ENCODE measurements around the gene EMC8.
"Not testable (repeated sequence)": the region's sequence is repeated elsewhere in the genome, so short reads cannot be mapped to it uniquely, and the experiment has no call there.

EMC8 gene

GRCh38 chr16:85835227-85835751, 35.9 kb upstream of the EMC8 start:
- no peak for DNase-seq (ENCODE audit: low read depth in 2 of 3, low spot score in 2 of 3)

GRCh38 chr16:85834741-85835140, 35.4 kb upstream of the EMC8 start:
- DNase-seq (ENCODE audit: low read depth in 2 of 3, low spot score in 2 of 3), result no peak

- no peak for DNase-seq (ENCODE audit: low read depth in 2 of 3, low spot score in 2 of 3)
Measured at GRCh38 chr16:85833219-85833920, 34.0 kb upstream of the EMC8 start.

GRCh38 chr16:85832570-85833218, 33.4 kb upstream of the EMC8 start:
- DNase-seq (ENCODE audit: low read depth in 2 of 3, low spot score in 2 of 3), result no peak

GRCh38 chr16:85830821-85831220, 31.5 kb upstream of the EMC8 start:
- no peak for DNase-seq (ENCODE audit: low read depth in 2 of 3, low spot score in 2 of 3)

GRCh38 chr16:85829751-85830445, 30.6 kb upstream of the EMC8 start:
- no peak for DNase-seq (ENCODE audit: low read depth in 2 of 3, low spot score in 2 of 3)

GRCh38 chr16:85829171-85829719, 29.9 kb upstream of the EMC8 start:
- DNase-seq (ENCODE audit: low read depth in 2 of 3, low spot score in 2 of 3), result no peak

- DNase-seq (ENCODE audit: low read depth in 2 of 3, low spot score in 2 of 3), result no peak
Measured at GRCh38 chr16:85828166-85828565, 28.8 kb upstream of the EMC8 start.

GRCh38 chr16:85826686-85827247, 27.4 kb upstream of the EMC8 start:
- DNase-seq (ENCODE audit: low read depth in 2 of 3, low spot score in 2 of 3), result no peak

GRCh38 chr16:85825326-85825725, 26.0 kb upstream of the EMC8 start:
- DNase-seq (ENCODE audit: low read depth in 2 of 3, low spot score in 2 of 3), result no peak

- no peak for DNase-seq (ENCODE audit: low read depth in 2 of 3, low spot score in 2 of 3)
Measured at GRCh38 chr16:85824161-85825135, 25.1 kb upstream of the EMC8 start.

GRCh38 chr16:85823328-85823920, 24.1 kb upstream of the EMC8 start:
- DNase-seq (ENCODE audit: low read depth in 2 of 3, low spot score in 2 of 3), result no peak

GRCh38 chr16:85822145-85822544, 22.8 kb upstream of the EMC8 start:
- DNase-seq (ENCODE audit: low read depth in 2 of 3, low spot score in 2 of 3), result no peak

GRCh38 chr16:85821390-85822135, 22.2 kb upstream of the EMC8 start:
- peak; percentile 58 to 89 (median 81) for DNase-seq (ENCODE audit: low read depth in 2 of 3, low spot score in 2 of 3)

GRCh38 chr16:85820604-85821372, 21.4 kb upstream of the EMC8 start:
- no peak for DNase-seq (ENCODE audit: low read depth in 2 of 3, low spot score in 2 of 3)

GRCh38 chr16:85819771-85820170, 20.4 kb upstream of the EMC8 start:
- no peak for DNase-seq (ENCODE audit: low read depth in 2 of 3, low spot score in 2 of 3)

GRCh38 chr16:85819245-85819644, 19.9 kb upstream of the EMC8 start:
- DNase-seq (ENCODE audit: low read depth in 2 of 3, low spot score in 2 of 3), result peak; percentile 60 to 87 (median 80)

- not testable (repeated sequence) for DNase-seq (ENCODE audit: low read depth in 2 of 3, low spot score in 2 of 3)
Measured at GRCh38 chr16:85817195-85817594, 17.9 kb upstream of the EMC8 start.
